DND-41 (cell line): ENCODE measurements around the gene GRK6.
"Not testable (repeated sequence)": the region's sequence is repeated elsewhere in the genome, so short reads cannot be mapped to it uniquely, and the experiment has no call there.

Experiments
- ATAC-seq: fragments of 200-7000 bp; cut with Tn5 transposase; 3 replicates; pipeline ENCODE4 v1.9.1; 2021; ENCODE audit warnings: low read depth; ENCODE audit not compliant: insufficient read depth
- DNase-seq: peaks from one replicate; pipeline ENCODE4 v3.0.0-alpha.2; 2020
- H2AFZ ChIP-seq: 2 replicates; pipeline ENCODE4 v1.6.0; 2012; ENCODE audit warnings: low read depth, low read length
- H3K27ac ChIP-seq: 2 replicates; pipeline ENCODE4 v1.5.1; 2012; ENCODE audit warnings: low read length, inconsistent platforms
- H3K27me3 ChIP-seq: fragments of 200-600 bp; sonication (generic); 2 replicates; pipeline ENCODE4 v1.6.0; 2012; ENCODE audit warnings: low read length, mild to moderate bottlenecking, inconsistent platforms; ENCODE audit not compliant: insufficient read depth, poor library complexity
- H3K36me3 ChIP-seq: 2 replicates; pipeline ENCODE4 v1.5.1; 2012; ENCODE audit warnings: low read length, inconsistent platforms; ENCODE audit not compliant: insufficient read depth
- H3K4me1 ChIP-seq: 2 replicates; pipeline ENCODE4 v1.5.1; 2012; ENCODE audit warnings: mild to moderate bottlenecking, low read length; ENCODE audit not compliant: insufficient read depth
- H3K4me2 ChIP-seq: 2 replicates; pipeline ENCODE4 v1.6.0; 2012; ENCODE audit warnings: mild to moderate bottlenecking, moderate library complexity, low read length, inconsistent platforms; ENCODE audit not compliant: insufficient read depth
- H3K4me3 ChIP-seq, 2 experiments: fragments of 200-600 bp in 1 of 2; shearing (Covaris generic) in 1 of 2; 2 replicates each; pipeline ENCODE4 v1.5.1; 2012 to 2016; ENCODE audit warnings: inconsistent platforms in 2 of 2, low read length in 2 of 2, mild to moderate bottlenecking in 2 of 2, low read depth in 1 of 2, moderate library complexity in 1 of 2
- H3K79me2 ChIP-seq: 2 replicates; pipeline ENCODE4 v1.6.0; 2012; ENCODE audit warnings: low read length, inconsistent platforms; ENCODE audit not compliant: insufficient read depth
- H3K9ac ChIP-seq: 2 replicates; pipeline ENCODE4 v1.6.0; 2012; ENCODE audit warnings: low read depth, mild to moderate bottlenecking, inconsistent platforms, low read length, moderate library complexity
- H3K9me3 ChIP-seq: 2 replicates; pipeline ENCODE4 v1.5.1; 2012; ENCODE audit warnings: low read length, moderate library complexity, mild to moderate bottlenecking, inconsistent platforms; ENCODE audit not compliant: insufficient read depth, severe bottlenecking
- H4K20me1 ChIP-seq: 2 replicates; pipeline ENCODE4 v1.6.0; 2012; ENCODE audit warnings: low read length; ENCODE audit not compliant: insufficient read depth
- CTCF ChIP-seq: IDR thresholded peaks from 2 replicates; pipeline ENCODE4 v1.5.1; 2012; ENCODE audit warnings: borderline replicate concordance, low read length, moderate library complexity, mild to moderate bottlenecking; ENCODE audit not compliant: poor library complexity, severe bottlenecking; ENCODE audit errors: extremely low read depth
- EZH2 ChIP-seq: IDR thresholded peaks from 3 replicates; pipeline ENCODE4 v1.6.1; 2012; ENCODE audit warnings: borderline replicate concordance, low read depth, mild to moderate bottlenecking, moderate library complexity, low read length, inconsistent platforms; ENCODE audit not compliant: severe bottlenecking

Gene GRK6

GRCh38 chr5:177414481-177414880, 12.0 kb upstream of the GRK6 start:
- H2AFZ ChIP-seq: no peak overlapping the region

GRCh38 chr5:177417081-177417480, 9.4 kb upstream of the GRK6 start:
- not testable (repeated sequence) for DNase-seq, H3K27ac ChIP-seq, H3K9ac ChIP-seq, H4K20me1 ChIP-seq, H3K4me1 ChIP-seq, H3K36me3 ChIP-seq, H3K9me3 ChIP-seq, H3K79me2 ChIP-seq, H3K4me2 ChIP-seq, ATAC-seq, H3K4me3 ChIP-seq, H3K27me3 ChIP-seq, H2AFZ ChIP-seq

More at GRCh38 chr5:177414481-177414880, 12.0 kb upstream of the GRK6 start:
- ATAC-seq (no peak), DNase-seq (no peak)
- no peak overlapping the region for H3K4me2 ChIP-seq
- no peaks in the 10 kb centered on the region for H3K79me2 ChIP-seq
- H3K9me3 ChIP-seq: no peaks in the 10 kb centered on the region
- H3K36me3 ChIP-seq: no peaks in the 10 kb centered on the region
- no peaks in the 10 kb centered on the region for H3K27me3 ChIP-seq
- H3K4me3 ChIP-seq: no peak overlapping the region
- no peak overlapping the region for H3K27ac ChIP-seq
- TF ChIP-seq CTCF: no peak
- no peaks in the 10 kb centered on the region for H4K20me1 ChIP-seq
- no peak overlapping the region for H3K9ac ChIP-seq
- peaks cover 3% of the 10 kb centered on the region; the same call in 1 of the 2 replicates for H3K4me1 ChIP-seq

GRCh38 chr5:177419046-177419445, 7.4 kb upstream of the GRK6 start:
- no peaks in the 10 kb centered on the region for H4K20me1 ChIP-seq
- H3K79me2 ChIP-seq: no peaks in the 10 kb centered on the region
- no peaks in the 10 kb centered on the region for H3K27me3 ChIP-seq
- no peak overlapping the region for H3K4me3 ChIP-seq
- no peak overlapping the region for H3K9ac ChIP-seq
- H3K27ac ChIP-seq: no peak overlapping the region
- ATAC-seq (no peak), DNase-seq (no peak)
- H2AFZ ChIP-seq: no peak overlapping the region
- H3K4me1 ChIP-seq: no peaks in the 10 kb centered on the region
- no peaks in the 10 kb centered on the region for H3K9me3 ChIP-seq
- no peak overlapping the region for H3K4me2 ChIP-seq
- no peaks in the 10 kb centered on the region for H3K36me3 ChIP-seq
- no peak for TF ChIP-seq CTCF
- TF ChIP-seq EZH2: no peak

GRCh38 chr5:177420472-177420871, 6.0 kb upstream of the GRK6 start:
- H3K27ac ChIP-seq, H3K79me2 ChIP-seq, DNase-seq, ATAC-seq, H3K27me3 ChIP-seq, H3K4me1 ChIP-seq, H3K4me3 ChIP-seq, H3K9me3 ChIP-seq, H3K9ac ChIP-seq, H2AFZ ChIP-seq, H4K20me1 ChIP-seq, H3K36me3 ChIP-seq, H3K4me2 ChIP-seq: not testable (repeated sequence)
